ENCODE data around the gene MFF. TPM values are rescaled to one million over a fixed set of nuclear protein-coding genes. Genes with fewer than 3 reads are reported as not detected.

Gene MFF
- 101 and 108 TPM in 2 replicates for total RNA-seq

DNA sequence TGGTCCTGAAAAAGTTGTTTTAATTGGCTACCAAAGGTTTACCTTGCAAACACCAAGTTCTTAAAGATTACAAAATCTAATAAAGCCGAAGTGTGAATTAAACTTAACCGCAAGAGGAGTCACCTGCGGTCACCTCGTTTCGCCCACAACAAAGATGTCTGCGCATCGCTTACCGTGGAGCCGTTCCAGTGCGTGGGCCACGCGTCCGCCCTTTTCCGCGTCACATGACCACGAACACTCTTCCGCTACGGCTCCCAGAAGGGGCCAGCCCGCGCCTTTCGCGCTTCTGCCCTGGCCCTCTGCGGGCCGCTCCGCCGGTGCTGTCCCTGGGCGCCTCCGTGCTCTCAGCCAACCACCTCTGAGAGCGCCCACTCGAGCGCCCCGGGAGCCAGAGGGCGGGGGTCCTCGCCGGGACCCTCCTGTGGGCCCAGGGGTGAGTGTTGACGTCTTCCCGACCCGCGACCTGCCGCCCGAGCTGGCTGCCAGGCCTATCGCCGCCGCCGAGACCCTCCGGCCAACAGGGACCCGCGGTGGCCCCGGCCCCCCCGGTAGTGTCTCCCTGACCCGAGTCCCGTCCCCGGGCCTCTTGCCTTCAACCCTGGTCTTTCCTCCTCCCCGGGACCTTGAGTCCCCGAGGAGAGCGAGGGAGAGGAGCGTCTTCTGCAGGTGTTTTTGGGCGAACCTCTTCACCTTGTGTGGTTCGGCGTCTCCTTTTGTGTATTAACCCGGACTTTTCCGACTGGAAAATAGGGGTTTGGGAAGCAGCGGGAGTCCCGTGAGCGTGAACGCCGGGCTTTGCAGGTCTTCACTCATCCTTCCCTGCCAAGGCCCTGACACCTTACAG is at the start of gene MFF:
Gene MFF, plus strand, starts transcription at position 257 of the 844 bp plus-strand sequence. CDS start 5,415 bp downstream, outside the sequence.

GRCh38 chr2:227379095-227379494 is 54.0 kb downstream of the MFF start, which contains the start of gene TM4SF20:
Gene TM4SF20, minus strand, starts transcription at chr2:227379306. Its CDS starts 38 bp downstream, at chr2:227379268.

GRCh38 chr2:227387583-227387982 is 62.5 kb downstream of the MFF start, which contains the start of gene SCYGR1:
Gene SCYGR1, minus strand, starts transcription at chr2:227387949. Its CDS starts 0 bp downstream, at chr2:227387949.

Other genes starting within 250 kb of the MFF start
- 0.29 and 0.93 TPM in 2 replicates for gene COL4A4, start 161.0 kb upstream of the MFF start, total RNA-seq
- 0.13 and 0.14 TPM in 2 replicates for gene COL4A3, start 160.6 kb upstream of the MFF start, total RNA-seq
- gene TM4SF20, start 54.1 kb downstream of the MFF start, total RNA-seq = not detected in 2 replicates
- gene SCYGR1, start 62.7 kb downstream of the MFF start, total RNA-seq = not detected in 2 replicates
- 85.0 and 130 TPM in 2 replicates for gene AGFG1, start 146.9 kb downstream of the MFF start, total RNA-seq